Activated naive CD8-positive, alpha-beta T cell treated with anti-CD3 and anti-CD28 coated beads, Interleukin-2, amount 10 ng/mL, durations not matched to agents 7 days and 5 days (primary cell): Measurements from ENCODE around the gene DDX60. TPM values are rescaled to one million over a fixed set of nuclear protein-coding genes. Genes with fewer than 3 reads are reported as not detected.
"Not testable (repeated sequence)": the region's sequence is repeated elsewhere in the genome, so short reads cannot be mapped to it uniquely, and the experiment has no call there.

Experiments used
- ATAC-seq: fragments of 150-1000 bp; cut with Tn5 transposase; one replicate; pipeline ENCODE4 v1.10.0; 2021; ENCODE audit warnings: low read depth, moderate library complexity
- POLR2A ChIA-PET: fragments of 350-600 bp; sonication (Branson Sonifier 250); formaldehyde crosslinking; loops from one replicate; lab custom pipeline; 2021; ENCODE audit warnings: antibody characterized with exemption; lab: Charles Lee
- DNase-seq: peaks from one replicate; pipeline ENCODE4 v3.0.0; 2021
- H3K27ac Mint-ChIP-seq: one replicate; pipeline ENCODE4 v1.8.0; 2022; ENCODE audit warnings: mild to moderate bottlenecking, mixed read lengths
- H3K27me3 Mint-ChIP-seq: one replicate; pipeline ENCODE4 v1.8.0; 2022; ENCODE audit warnings: mild to moderate bottlenecking, moderate library complexity, mixed read lengths
- H3K36me3 Mint-ChIP-seq: one replicate; pipeline ENCODE4 v1.8.0; 2021; ENCODE audit warnings: mild to moderate bottlenecking, mixed read lengths
- H3K4me1 Mint-ChIP-seq: one replicate; pipeline ENCODE4 v1.8.0; 2021; ENCODE audit warnings: mixed read lengths
- H3K4me3 Mint-ChIP-seq: one replicate; pipeline ENCODE4 v1.8.0; 2022; ENCODE audit warnings: mild to moderate bottlenecking, moderate library complexity, mixed read lengths
- H3K9me3 Mint-ChIP-seq: one replicate; pipeline ENCODE4 v1.8.0; 2021; ENCODE audit warnings: mixed read lengths
- total RNA-seq, 2 experiments: library from RNA; stranded (reverse); gene quantifications; one replicate each; pipeline ENCODE4 v1.2.3, GENCODE V29; 2021

Gene DDX60
- total RNA-seq, 2 experiments from 2014 or later, result 137 to 141 TPM

- Mint-ChIP-seq H3K27ac (peak overlapping the region; percentile 69), H3K36me3 (peaks cover 58% of the 10 kb centered on the region), H3K4me3 (no peak overlapping the region), H3K27me3 (no peaks in the 10 kb centered on the region), H3K4me1 (peaks cover 41% of the 10 kb centered on the region), H3K9me3 (peaks cover 14% of the 10 kb centered on the region)
- DNase-seq (no peak), ATAC-seq (no peak)
- POLR2A ChIA-PET, result no interaction called here
Measured at GRCh38 chr4:168321006-168321405, 2.5 kb upstream of the DDX60 start.

DNA sequence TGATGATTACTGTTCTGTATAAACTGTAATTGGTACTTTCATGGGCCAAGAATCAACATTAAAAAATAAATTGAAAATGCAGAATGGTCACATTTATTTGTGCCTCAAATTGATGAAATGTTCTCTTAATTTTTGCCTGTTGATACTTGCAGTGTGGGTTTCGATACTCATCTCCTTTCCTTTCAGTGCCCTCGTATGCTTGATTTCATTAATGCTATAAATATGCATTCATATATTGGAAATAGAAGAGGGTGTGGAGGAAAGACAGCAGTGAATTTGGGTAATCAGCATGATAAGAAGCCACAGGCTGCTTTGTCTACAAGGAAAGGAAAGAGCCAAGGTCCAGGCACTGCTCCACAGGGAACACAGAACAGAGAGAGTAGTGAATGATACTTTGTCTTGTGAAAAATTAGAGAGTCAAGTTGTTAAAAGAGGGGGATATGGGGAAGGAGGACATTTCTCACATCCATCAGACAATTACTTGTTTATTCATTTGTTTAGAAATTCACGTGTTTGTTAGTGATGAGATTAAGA is 1.0 kb upstream of the DDX60 start:
- peaks cover 50% of the 10 kb centered on the region for H3K4me1 Mint-ChIP-seq

GRCh38 chr4:168317621-168318020 is 931 bp downstream of the DDX60 start:
- H3K4me3 Mint-ChIP-seq, result peak overlapping the region; percentile 95
- POLR2A ChIA-PET, result interaction anchor here (0.7 to 2.6 kb wide), 9 partner anchors 11 to 1295 kb away, joined by 3 to 38 read pairs (median 3); partner anchors contain the start of genes DDX60L and NEK1
- peaks cover 14% of the 10 kb centered on the region for H3K9me3 Mint-ChIP-seq
- H3K27ac Mint-ChIP-seq, result peak overlapping the region; percentile 89
- H3K4me1 Mint-ChIP-seq, result peaks cover 62% of the 10 kb centered on the region
- H3K27me3 Mint-ChIP-seq, result no peaks in the 10 kb centered on the region
- DNase-seq (no peak), ATAC-seq (peak; percentile 11)
- peaks cover 58% of the 10 kb centered on the region for H3K36me3 Mint-ChIP-seq

More for the DNA sequence above, 1.0 kb upstream of the DDX60 start:
- no peak for DNase-seq
- H3K9me3 Mint-ChIP-seq, result peaks cover 14% of the 10 kb centered on the region
- H3K36me3 Mint-ChIP-seq, result peaks cover 63% of the 10 kb centered on the region
- H3K4me3 Mint-ChIP-seq, result peak overlapping the region; percentile 95
- ATAC-seq, result no peak
- H3K27me3 Mint-ChIP-seq, result no peaks in the 10 kb centered on the region
- H3K27ac Mint-ChIP-seq, result peak overlapping the region; percentile 89
- POLR2A ChIA-PET, result interaction anchor here (2.6 kb wide), 1 partner anchor 13 kb away, joined by 38 read pairs; no protein-coding TSS in a partner anchor

DNA sequence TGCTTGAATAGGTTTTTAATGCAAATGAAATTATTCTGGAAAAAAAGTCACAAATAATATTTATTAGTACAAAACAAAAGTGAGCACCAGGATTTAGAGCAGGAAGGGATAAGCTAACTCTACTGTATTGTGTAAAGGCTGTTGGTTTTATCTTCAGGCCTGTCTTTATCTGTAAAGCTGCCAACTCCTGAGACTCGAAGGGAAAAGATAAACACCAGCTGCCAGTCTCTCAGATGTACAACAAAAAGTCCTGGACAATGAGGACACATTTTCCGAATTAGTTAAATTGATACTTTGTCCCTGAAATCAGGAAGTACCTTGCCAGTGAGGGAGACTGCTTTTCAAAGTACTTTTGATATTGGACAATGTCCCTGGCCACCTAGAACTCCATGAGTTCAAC is 8.8 kb downstream of the DDX60 start:
- DNase-seq, result no peak
- Mint-ChIP-seq H3K4me3 (peak overlapping the region; percentile 26), H3K9me3 (no peaks in the 10 kb centered on the region), H3K27ac (peak overlapping the region; percentile 40), H3K36me3 (peaks cover 65% of the 10 kb centered on the region), H3K4me1 (peaks cover 62% of the 10 kb centered on the region), H3K27me3 (no peaks in the 10 kb centered on the region)
- POLR2A ChIA-PET, result interaction anchor here (6.9 kb wide), 1 partner anchor 8 kb away, joined by 38 read pairs; the partner anchor contains the start of gene DDX60
- no peak for ATAC-seq

GRCh38 chr4:168308912-168309311 is 9.6 kb downstream of the DDX60 start:
- H3K4me3 Mint-ChIP-seq, result no peak overlapping the region
- H3K9me3 Mint-ChIP-seq, result no peaks in the 10 kb centered on the region
- no peaks in the 10 kb centered on the region for H3K27me3 Mint-ChIP-seq
- ATAC-seq (no peak), DNase-seq (no peak)
- POLR2A ChIA-PET, result interaction anchor here (0.5 to 6.9 kb wide), 2 partner anchors 9 to 17 kb away, joined by 3 to 38 read pairs; partner anchors contain the start of gene DDX60
- H3K4me1 Mint-ChIP-seq, result peaks cover 54% of the 10 kb centered on the region
- no peak overlapping the region for H3K27ac Mint-ChIP-seq
- peaks cover 68% of the 10 kb centered on the region for H3K36me3 Mint-ChIP-seq

DNA sequence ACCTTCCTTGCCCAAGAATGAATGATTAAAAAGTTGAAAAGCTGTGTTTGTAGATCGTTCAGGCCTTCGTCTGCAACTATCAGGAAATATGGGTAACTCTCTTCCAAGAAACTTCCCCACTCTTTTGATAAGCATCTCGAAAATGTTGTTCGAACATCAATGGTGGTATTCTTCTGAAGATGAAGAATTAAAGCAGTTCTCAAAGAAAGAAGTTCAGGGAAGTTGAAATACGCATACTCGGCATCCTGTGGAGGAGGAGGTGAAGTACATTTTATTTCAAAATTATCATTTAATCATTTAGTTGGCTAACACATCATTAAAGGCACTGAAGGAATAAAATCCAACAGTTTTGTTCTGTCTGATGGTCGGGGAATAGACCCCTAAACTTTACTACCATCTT is 12.1 kb downstream of the DDX60 start:
- peaks cover 39% of the 10 kb centered on the region for H3K4me1 Mint-ChIP-seq
- POLR2A ChIA-PET, result interaction anchor here (6.9 kb wide), 1 partner anchor 12 kb away, joined by 38 read pairs; the partner anchor contains the start of gene DDX60
- no peak for DNase-seq

GRCh38 chr4:168304744-168305459 is 13.7 kb downstream of the DDX60 start:
- POLR2A ChIA-PET, result interaction anchor here (6.9 kb wide), 1 partner anchor 13 kb away, joined by 38 read pairs; the partner anchor contains the start of gene DDX60
- Mint-ChIP-seq H3K36me3 (peaks cover 62% of the 10 kb centered on the region), H3K9me3 (no peaks in the 10 kb centered on the region), H3K4me1 (peaks cover 38% of the 10 kb centered on the region), H3K27me3 (no peaks in the 10 kb centered on the region), H3K4me3 (no peak overlapping the region), H3K27ac (no peak overlapping the region)
- no peak for ATAC-seq
- DNase-seq, result no peak

More for the DNA sequence above, 12.1 kb downstream of the DDX60 start:
- ATAC-seq, result peak; percentile 50
- Mint-ChIP-seq H3K27me3 (no peaks in the 10 kb centered on the region), H3K9me3 (no peaks in the 10 kb centered on the region), H3K4me3 (peak overlapping the region; percentile 70), H3K36me3 (peaks cover 64% of the 10 kb centered on the region), H3K27ac (peak overlapping the region; percentile 82)

GRCh38 chr4:168303430-168303829 is 15.1 kb downstream of the DDX60 start:
- ATAC-seq, H3K9me3 Mint-ChIP-seq, H3K27me3 Mint-ChIP-seq, H3K27ac Mint-ChIP-seq, H3K4me3 Mint-ChIP-seq, DNase-seq: not testable (repeated sequence)
- peaks cover 38% of the 10 kb centered on the region for H3K4me1 Mint-ChIP-seq
- POLR2A ChIA-PET, result interaction anchor here (6.9 kb wide), 1 partner anchor 15 kb away, joined by 38 read pairs; the partner anchor contains the start of gene DDX60
- H3K36me3 Mint-ChIP-seq, result peaks cover 66% of the 10 kb centered on the region

GRCh38 chr4:168293386-168293975 is 25.1 kb downstream of the DDX60 start:
- no peak for ATAC-seq

DNA sequence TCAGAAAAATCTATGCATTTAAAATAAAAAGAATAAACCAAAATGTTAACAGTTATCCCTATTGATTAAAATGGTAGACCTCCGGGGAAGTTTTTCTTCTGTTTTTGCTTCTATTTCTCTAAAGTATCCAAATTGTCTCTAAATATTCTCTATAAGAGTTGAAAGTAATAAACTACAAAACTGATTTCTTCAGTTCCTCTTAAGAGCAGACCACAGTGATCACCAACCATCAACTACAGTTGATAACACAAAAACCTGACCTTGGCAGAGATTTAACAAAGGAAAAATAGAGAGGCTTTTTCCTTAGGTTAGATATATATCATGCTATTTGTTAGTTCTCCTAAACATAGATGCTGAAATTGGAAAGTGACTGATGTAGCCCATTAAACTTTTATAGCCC is 27.3 kb downstream of the DDX60 start:
- Mint-ChIP-seq H3K36me3 (peaks cover 49% of the 10 kb centered on the region), H3K27me3 (no peaks in the 10 kb centered on the region), H3K4me3 (no peak overlapping the region), H3K9me3 (no peaks in the 10 kb centered on the region), H3K27ac (no peak overlapping the region), H3K4me1 (peaks cover 21% of the 10 kb centered on the region)
- DNase-seq (no peak), ATAC-seq (no peak)
- POLR2A ChIA-PET, result no interaction called here

More at GRCh38 chr4:168293386-168293975, 25.1 kb downstream of the DDX60 start:
- no peaks in the 10 kb centered on the region for H3K9me3 Mint-ChIP-seq
- no peak overlapping the region for H3K4me3 Mint-ChIP-seq
- H3K4me1 Mint-ChIP-seq, result peaks cover 23% of the 10 kb centered on the region
- no peak overlapping the region for H3K27ac Mint-ChIP-seq
- DNase-seq, result no peak
- no peaks in the 10 kb centered on the region for H3K27me3 Mint-ChIP-seq
- POLR2A ChIA-PET, result no interaction called here
- peaks cover 56% of the 10 kb centered on the region for H3K36me3 Mint-ChIP-seq

- H3K27ac Mint-ChIP-seq, ATAC-seq, H3K4me1 Mint-ChIP-seq, H3K9me3 Mint-ChIP-seq, POLR2A ChIA-PET, DNase-seq, H3K27me3 Mint-ChIP-seq, H3K4me3 Mint-ChIP-seq: not testable (repeated sequence)
- H3K36me3 Mint-ChIP-seq, result peaks cover 46% of the 10 kb centered on the region
Measured at GRCh38 chr4:168285850-168286249, 32.7 kb downstream of the DDX60 start.

DNA sequence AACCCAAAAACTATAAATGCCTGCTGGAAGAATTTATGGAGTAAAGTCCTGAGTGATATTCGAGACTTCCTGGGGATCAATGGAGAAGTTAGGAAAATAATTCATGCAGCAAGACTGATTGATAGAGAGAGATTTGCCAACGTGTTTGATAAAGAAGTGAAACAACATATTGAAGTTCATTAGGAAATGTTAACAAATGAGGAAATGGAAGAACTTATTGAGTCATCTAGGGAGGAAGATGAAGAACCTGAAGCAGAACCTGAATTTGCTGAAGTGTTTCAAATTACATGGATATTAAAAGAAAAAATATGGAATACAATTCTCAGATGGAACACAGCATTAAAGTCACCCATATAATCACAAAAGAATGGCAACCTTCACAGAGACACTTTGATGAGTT is 39.0 kb downstream of the DDX60 start:
- Mint-ChIP-seq H3K27ac (no peak overlapping the region), H3K9me3 (no peaks in the 10 kb centered on the region), H3K36me3 (peaks cover 58% of the 10 kb centered on the region), H3K4me3 (no peak overlapping the region), H3K4me1 (peaks cover 10% of the 10 kb centered on the region), H3K27me3 (no peaks in the 10 kb centered on the region)
- POLR2A ChIA-PET, result no interaction called here
- DNase-seq (no peak), ATAC-seq (no peak)

DNA sequence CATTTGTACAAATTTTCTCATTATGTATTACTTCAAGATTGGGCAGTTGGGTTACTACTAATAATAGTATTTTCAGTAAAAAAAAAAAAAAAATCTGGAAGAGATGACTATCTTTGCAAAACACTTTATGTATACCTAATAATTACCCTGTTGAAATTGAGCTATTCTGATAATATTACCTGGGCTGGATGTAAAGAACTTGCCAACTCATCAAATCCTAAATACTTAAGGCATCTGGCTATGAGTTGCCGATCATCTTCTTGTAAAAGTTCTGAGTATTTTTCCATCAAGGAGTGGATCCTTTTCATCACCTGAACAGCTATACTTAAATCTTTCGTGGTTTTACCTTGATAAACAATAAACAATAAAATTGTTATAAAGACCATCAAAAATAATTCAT is 42.7 kb downstream of the DDX60 start:
- POLR2A ChIA-PET, result interaction anchor here (0.7 kb wide), 1 partner anchor 153 kb away, joined by 4 read pairs; no protein-coding TSS in a partner anchor
- H3K36me3 Mint-ChIP-seq, result peaks cover 69% of the 10 kb centered on the region
- DNase-seq (no peak), ATAC-seq (no peak)
- no peak overlapping the region for H3K27ac Mint-ChIP-seq
- no peaks in the 10 kb centered on the region for H3K27me3 Mint-ChIP-seq
- peaks cover 24% of the 10 kb centered on the region for H3K4me1 Mint-ChIP-seq
- no peaks in the 10 kb centered on the region for H3K9me3 Mint-ChIP-seq
- no peak overlapping the region for H3K4me3 Mint-ChIP-seq
